ENCODE data around the gene ZBTB37.

The ZBTB37 gene

GRCh38 chr1:173934440-173934839, 66.3 kb downstream of the ZBTB37 start:
- Histone ChIP-seq H3K27me3 (no peaks in the 10 kb centered on the region), H3K4me1 (ENCODE audit: control insufficient read depth in 1 of 2, insufficient read depth in 1 of 2, low read depth in 1 of 2, low read length in 1 of 2) (no peaks in the 10 kb centered on the region), H3K4me3 (ENCODE audit: low read depth in 1 of 2, low read length in 1 of 2) (no peak overlapping the region), H3K9me3 (no peaks in the 10 kb centered on the region), H3K36me3 (peaks cover 83% of the 10 kb centered on the region), H3K27ac (no peak overlapping the region)
- no peak for TF ChIP-seq CTCF (IDR thresholded peaks at IDR 0.05)

- H3K4me1 ChIP-seq (ENCODE audit: control insufficient read depth in 1 of 2, insufficient read depth in 1 of 2, low read depth in 1 of 2, low read length in 1 of 2) = no peaks in the 10 kb centered on the region
- peaks cover 94% of the 10 kb centered on the region for H3K36me3 ChIP-seq
These were observed 68.9 kb downstream of the ZBTB37 start for GRCh38 chr1:173937062-173937461.

GRCh38 chr1:173946380-173946921, 78.3 kb downstream of the ZBTB37 start:
- H3K4me1 ChIP-seq (ENCODE audit: control insufficient read depth in 1 of 2, insufficient read depth in 1 of 2, low read depth in 1 of 2, low read length in 1 of 2) = no peaks in the 10 kb centered on the region
- peaks cover 100% of the 10 kb centered on the region for H3K36me3 ChIP-seq
- H3K4me3 ChIP-seq (ENCODE audit: low read depth in 1 of 2, low read length in 1 of 2) = no peak overlapping the region
- TF ChIP-seq CTCF (IDR thresholded peaks at IDR 0.05) = no peak
- H3K9me3 ChIP-seq = no peaks in the 10 kb centered on the region
- no peak overlapping the region for H3K27ac ChIP-seq
- no peaks in the 10 kb centered on the region for H3K27me3 ChIP-seq

More at GRCh38 chr1:173937062-173937461, 68.9 kb downstream of the ZBTB37 start:
- no peaks in the 10 kb centered on the region for H3K27me3 ChIP-seq
- H3K27ac ChIP-seq = no peak overlapping the region
- no peak for TF ChIP-seq CTCF (IDR thresholded peaks at IDR 0.05)
- no peak overlapping the region for H3K4me3 ChIP-seq (ENCODE audit: low read depth in 1 of 2, low read length in 1 of 2)
- no peaks in the 10 kb centered on the region for H3K9me3 ChIP-seq

- H3K36me3 ChIP-seq = peaks cover 95% of the 10 kb centered on the region
- no peak for TF ChIP-seq CTCF (IDR thresholded peaks at IDR 0.05)
- no peak overlapping the region for H3K4me3 ChIP-seq (ENCODE audit: low read depth in 1 of 2, low read length in 1 of 2)
- H3K4me1 ChIP-seq (ENCODE audit: control insufficient read depth in 1 of 2, insufficient read depth in 1 of 2, low read depth in 1 of 2, low read length in 1 of 2) = no peaks in the 10 kb centered on the region
- H3K27me3 ChIP-seq = no peaks in the 10 kb centered on the region
- no peak overlapping the region for H3K27ac ChIP-seq
- no peaks in the 10 kb centered on the region for H3K9me3 ChIP-seq
These were observed 80.4 kb downstream of the ZBTB37 start for GRCh38 chr1:173948594-173948993.
